Thyroid gland (tissue), 4 donors: ENCODE data around the gene CKAP5. TPM values are rescaled to one million over a fixed set of nuclear protein-coding genes. Genes with fewer than 3 reads are reported as not detected.

Experiments used
- DNase-seq, 2 donors: peaks; one replicate each; pipeline ENCODE4 v3.0.0-alpha.2; 2019
- H3K27ac ChIP-seq, 3 donors: fragments of 200-600 bp; sonication (generic); 1 replicate in 2 of 3; 2 replicates in 1 of 3; pipeline ENCODE4 v1.5.1; 2016 to 2019; ENCODE audit warnings: mild to moderate bottlenecking in 1 of 3, moderate library complexity in 1 of 3
- H3K27me3 ChIP-seq: fragments of 200-600 bp; sonication (generic); one replicate; pipeline ENCODE4 v1.5.1; 2019
- H3K36me3 ChIP-seq, 2 donors: fragments of 200-600 bp; sonication (generic); one replicate each; pipeline ENCODE4 v1.5.1; 2016 to 2019
- H3K4me1 ChIP-seq, 2 donors: fragments of 200-600 bp; sonication (generic); one replicate each; pipeline ENCODE4 v1.5.1; 2017 to 2019
- H3K4me3 ChIP-seq, 3 donors: fragments of 200-600 bp; sonication (generic); replicated peaks in 1 of 3; 1 replicate in 2 of 3; 2 replicates in 1 of 3; pipeline ENCODE4 v1.5.1; 2016; ENCODE audit warnings: mild to moderate bottlenecking in 1 of 3
- H3K9me3 ChIP-seq: fragments of 200-600 bp; sonication (generic); one replicate; pipeline ENCODE4 v1.5.1; 2017
- POLR2A ChIP-seq, 2 donors: fragments of 450-650 bp; IDR thresholded peaks; one replicate each; pipeline ENCODE4 v1.6.1; 2017; ENCODE audit warnings: antibody characterized with exemption in 2 of 2, mild to moderate bottlenecking in 2 of 2, moderate library complexity in 1 of 2
- WGBS, 2 donors: methylation state at CpG; one replicate each; pipeline ENCODE4 v1.1.5; 2017; 5-methylcytosine and 5-hydroxymethylcytosine counted together
- intact Hi-C: fragments of 100-400 bp; cut with DNase I; formaldehyde crosslinking; loops from one replicate; pipeline ENCODE4 v1.15.1; 2023
- total RNA-seq, 4 donors: library from RNA; depleted of rRNA; stranded (reverse); fragments of >200 nt; gene quantifications; one replicate each; pipeline ENCODE4 v1.2.3, GENCODE V29; 2016
- TF ChIP-seq, protein P1 (sequence below), 6 experiments: fragments of 200-600 bp in 3 of 6; fragments of 450-650 bp in 3 of 6; sonication (generic) in 3 of 6; IDR thresholded peaks; one replicate each; pipeline ENCODE4 v1.5.1; 2016 to 2019; ENCODE audit warnings: antibody characterized with exemption in 6 of 6, mild to moderate bottlenecking in 2 of 6, inconsistent platforms in 1 of 6, moderate library complexity in 1 of 6

The CKAP5 gene
- total RNA-seq, 4 donors from 2014 or later: 25.3 to 30.1 (median 26.8) TPM

DNA sequence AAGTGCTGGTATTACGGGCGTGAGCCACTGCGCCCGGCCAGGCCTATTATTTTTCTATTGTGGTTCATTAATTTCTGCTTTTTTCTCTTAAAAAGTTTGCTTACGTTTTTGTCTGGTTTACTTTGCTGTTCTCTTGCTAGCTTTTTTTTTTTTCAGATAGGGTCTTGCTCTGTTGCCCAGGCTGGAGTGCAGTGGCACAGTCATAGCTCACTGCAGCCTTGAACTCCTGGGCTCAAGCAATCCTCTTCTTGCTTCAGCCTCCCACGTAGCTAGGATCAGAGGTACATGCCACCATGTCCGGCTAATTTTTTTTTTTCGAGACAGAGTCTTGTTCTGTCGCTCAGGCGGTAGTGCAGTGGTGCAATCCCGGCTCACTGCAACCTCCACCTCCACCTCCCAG is 108.4 kb downstream of the CKAP5 start:
- intact Hi-C loops: no loop called here
- 94 to 95% methylated on average over 11 of the region's 11 CpGs for WGBS, 2 donors
- no peaks in the 10 kb centered on the region for H3K9me3 ChIP-seq
- no peaks in the 10 kb centered on the region for H3K4me1 ChIP-seq
- no peaks in the 10 kb centered on the region for H3K27me3 ChIP-seq
- H3K27ac ChIP-seq: no peak overlapping the region
- no peak overlapping the region for H3K4me3 ChIP-seq
- DNase-seq: no peak
- H3K36me3 ChIP-seq: no peaks in the 10 kb centered on the region
- TF ChIP-seq POLR2A (IDR thresholded peaks at IDR 0.05): no peak
- TF ChIP-seq, protein P1, sequence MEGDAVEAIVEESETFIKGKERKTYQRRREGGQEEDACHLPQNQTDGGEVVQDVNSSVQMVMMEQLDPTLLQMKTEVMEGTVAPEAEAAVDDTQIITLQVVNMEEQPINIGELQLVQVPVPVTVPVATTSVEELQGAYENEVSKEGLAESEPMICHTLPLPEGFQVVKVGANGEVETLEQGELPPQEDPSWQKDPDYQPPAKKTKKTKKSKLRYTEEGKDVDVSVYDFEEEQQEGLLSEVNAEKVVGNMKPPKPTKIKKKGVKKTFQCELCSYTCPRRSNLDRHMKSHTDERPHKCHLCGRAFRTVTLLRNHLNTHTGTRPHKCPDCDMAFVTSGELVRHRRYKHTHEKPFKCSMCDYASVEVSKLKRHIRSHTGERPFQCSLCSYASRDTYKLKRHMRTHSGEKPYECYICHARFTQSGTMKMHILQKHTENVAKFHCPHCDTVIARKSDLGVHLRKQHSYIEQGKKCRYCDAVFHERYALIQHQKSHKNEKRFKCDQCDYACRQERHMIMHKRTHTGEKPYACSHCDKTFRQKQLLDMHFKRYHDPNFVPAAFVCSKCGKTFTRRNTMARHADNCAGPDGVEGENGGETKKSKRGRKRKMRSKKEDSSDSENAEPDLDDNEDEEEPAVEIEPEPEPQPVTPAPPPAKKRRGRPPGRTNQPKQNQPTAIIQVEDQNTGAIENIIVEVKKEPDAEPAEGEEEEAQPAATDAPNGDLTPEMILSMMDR (IDR thresholded peaks at IDR 0.05): no peak

DNA sequence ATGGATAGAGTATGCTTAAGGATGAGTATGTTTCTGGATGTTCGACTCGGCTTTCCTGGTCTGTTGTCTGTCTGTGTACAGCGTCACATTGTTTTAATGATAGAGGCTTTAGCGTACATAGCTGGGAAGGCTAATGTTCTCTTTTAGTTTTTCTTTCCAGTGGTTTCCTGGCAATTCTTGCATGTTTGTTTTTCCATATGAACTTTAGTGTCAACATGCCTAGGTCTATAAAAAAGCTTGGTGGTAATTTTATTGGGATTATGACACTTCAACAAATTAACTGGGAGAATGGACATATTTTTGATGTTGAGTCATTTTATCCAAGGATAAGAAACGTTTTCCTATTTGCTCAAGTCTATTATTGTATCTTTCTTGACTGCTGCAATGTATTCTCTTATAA is 109.5 kb downstream of the CKAP5 start:
- no peaks in the 10 kb centered on the region for H3K36me3 ChIP-seq
- no peak overlapping the region for H3K27ac ChIP-seq
- no peaks in the 10 kb centered on the region for H3K27me3 ChIP-seq
- intact Hi-C loops: no loop called here
- H3K4me3 ChIP-seq: no peak overlapping the region
- DNase-seq: no peak
- 69 to 76% methylated on average over 5 of the region's 5 CpGs for WGBS, 2 donors
- no peaks in the 10 kb centered on the region for H3K4me1 ChIP-seq
- TF ChIP-seq, protein P1 (IDR thresholded peaks at IDR 0.05): no peak
- no peak for TF ChIP-seq POLR2A (IDR thresholded peaks at IDR 0.05)
- H3K9me3 ChIP-seq: no peaks in the 10 kb centered on the region

DNA sequence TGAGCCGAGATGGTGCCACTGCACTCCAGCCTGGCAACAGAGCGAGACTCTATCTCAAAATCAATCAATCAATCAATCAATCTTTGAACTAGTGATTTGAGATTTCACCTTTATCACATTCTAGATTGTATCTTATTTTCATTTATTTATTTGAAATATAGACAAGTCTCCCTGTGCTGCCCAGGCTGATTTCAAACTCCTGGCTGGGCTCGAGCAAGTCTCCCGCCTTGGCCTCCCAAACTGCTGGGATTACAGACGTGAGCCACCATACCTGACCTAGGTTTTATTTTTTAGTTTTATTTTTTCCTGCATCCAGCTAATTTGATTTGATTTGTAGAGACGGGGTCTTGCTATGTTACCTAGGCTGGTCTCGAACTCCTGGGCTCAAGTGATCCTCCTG is 109.9 kb downstream of the CKAP5 start:
- no peak for DNase-seq
- Histone ChIP-seq H3K4me3 (no peak overlapping the region), H3K27me3 (no peaks in the 10 kb centered on the region), H3K9me3 (no peaks in the 10 kb centered on the region), H3K27ac (no peak overlapping the region), H3K36me3 (no peaks in the 10 kb centered on the region), H3K4me1 (no peaks in the 10 kb centered on the region)
- 89 to 90% methylated on average over 7 of the region's 7 CpGs for WGBS, 2 donors
- TF ChIP-seq, protein P1 (IDR thresholded peaks at IDR 0.05): no peak
- no peak for TF ChIP-seq POLR2A (IDR thresholded peaks at IDR 0.05)
- intact Hi-C loops: no loop called here

DNA sequence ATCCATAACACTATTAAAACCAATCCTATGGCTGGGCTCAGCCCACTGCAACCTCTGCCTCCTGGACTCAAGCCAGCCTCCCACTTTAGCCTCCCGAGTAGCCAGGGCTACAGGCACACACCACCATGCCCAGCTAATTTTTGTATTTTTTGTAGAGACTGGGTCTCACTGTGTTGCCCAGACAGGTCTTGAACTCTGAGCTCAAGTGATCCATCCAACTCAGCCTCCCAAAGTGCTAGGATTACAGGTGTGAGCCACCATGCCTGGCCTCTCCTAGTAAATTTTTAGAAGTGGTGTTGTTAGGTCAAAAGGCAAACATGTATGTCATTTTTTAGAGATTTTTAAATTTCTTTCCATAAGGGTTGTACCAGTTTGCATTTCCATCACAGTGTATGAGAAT is 112.8 kb downstream of the CKAP5 start:
- no peak for TF ChIP-seq POLR2A (IDR thresholded peaks at IDR 0.05)
- TF ChIP-seq, protein P1 (IDR thresholded peaks at IDR 0.05): no peak
- no peaks in the 10 kb centered on the region for H3K9me3 ChIP-seq
- no peaks in the 10 kb centered on the region for H3K4me1 ChIP-seq
- no peak for DNase-seq
- H3K27me3 ChIP-seq: no peaks in the 10 kb centered on the region
- no peak overlapping the region for H3K27ac ChIP-seq
- intact Hi-C loops: no loop called here
- no peaks in the 10 kb centered on the region for H3K36me3 ChIP-seq
- 67 to 93% methylated on average over 1 of the region's 1 CpG for WGBS, 2 donors
- H3K4me3 ChIP-seq: no peak overlapping the region

DNA sequence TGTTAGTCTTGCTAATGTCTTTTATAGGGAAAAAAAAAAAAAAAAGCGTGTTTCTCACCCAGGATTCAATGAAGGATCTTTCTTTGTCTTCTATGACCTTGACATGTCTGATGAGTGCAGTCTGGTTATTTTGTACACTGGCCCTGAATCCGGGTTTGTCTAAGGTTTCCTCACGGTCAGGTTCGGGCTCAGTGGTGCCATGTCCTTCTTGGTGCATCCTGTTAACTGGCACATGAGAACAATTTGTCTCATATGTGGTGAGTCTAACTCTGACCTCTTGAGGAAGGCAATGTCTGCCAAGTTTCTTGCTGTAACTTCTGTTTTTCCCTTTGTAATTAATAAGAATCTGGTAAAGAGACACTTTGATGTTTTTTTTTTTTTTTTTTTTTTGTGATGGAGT is 114.5 kb downstream of the CKAP5 start:
- TF ChIP-seq, protein P1 (IDR thresholded peaks at IDR 0.05): no peak
- TF ChIP-seq POLR2A (IDR thresholded peaks at IDR 0.05): no peak
- Histone ChIP-seq H3K27ac (no peak overlapping the region), H3K36me3 (no peaks in the 10 kb centered on the region), H3K27me3 (no peaks in the 10 kb centered on the region), H3K4me1 (no peaks in the 10 kb centered on the region), H3K9me3 (no peaks in the 10 kb centered on the region), H3K4me3 (no peak overlapping the region)
- no peak for DNase-seq
- 90 to 93% methylated on average over 4 of the region's 4 CpGs for WGBS, 2 donors
- intact Hi-C loops: no loop called here
